Transverse colon (tissue), 3 donors: ENCODE measurements around the gene AGTPBP1.

Experiments
- CTCF ChIP-seq, 5 experiments: fragments of 200-600 bp in 3 of 5; fragments of 450-650 bp in 2 of 5; sonication (generic) in 3 of 5; IDR thresholded peaks; 1 replicate in 2 of 5; 2 replicates in 3 of 5; pipeline ENCODE4 v1.5.1; 2016 to 2017; ENCODE audit warnings: antibody characterized with exemption in 5 of 5, inconsistent platforms in 3 of 5, mild to moderate bottlenecking in 2 of 5, moderate library complexity in 1 of 5
- POLR2A ChIP-seq: fragments of 450-650 bp; IDR thresholded peaks from one replicate; pipeline ENCODE4 v1.6.1; 2016; ENCODE audit warnings: antibody characterized with exemption, mild to moderate bottlenecking, moderate library complexity

GRCh38 chr9:85713897-85714296 is 27.9 kb downstream of the AGTPBP1 start:
- TF ChIP-seq CTCF (IDR thresholded peaks at IDR 0.05) (no peak), POLR2A (no peak)
